HG03280 (cell line): ENCODE measurements around the gene STON1.
"Not testable (repeated sequence)": the region's sequence is repeated elsewhere in the genome, so short reads cannot be mapped to it uniquely, and the experiment has no call there.

ENCODE experiments used
- ATAC-seq: cut with Tn5 transposase; IDR thresholded peaks from one replicate; pipeline ENCODE4 v1.9.1; 2021; ENCODE audit warnings: mild to moderate bottlenecking, moderate library complexity; ENCODE audit not compliant: unreplicated experiment

The STON1 gene

GRCh38 chr2:48572816-48573215 lies 42.9 kb downstream of the STON1 start:
- no peak for ATAC-seq

- no peak for ATAC-seq
These were observed 44.7 kb downstream of the STON1 start for GRCh38 chr2:48574353-48575287.

GRCh38 chr2:48578313-48578712 lies 48.4 kb downstream of the STON1 start:
- no peak for ATAC-seq

- ATAC-seq: no peak
These were observed 54.0 kb downstream of the STON1 start for GRCh38 chr2:48583961-48584360.

- no peak for ATAC-seq
These were observed 54.6 kb downstream of the STON1 start for GRCh38 chr2:48584551-48584950.

DNA sequence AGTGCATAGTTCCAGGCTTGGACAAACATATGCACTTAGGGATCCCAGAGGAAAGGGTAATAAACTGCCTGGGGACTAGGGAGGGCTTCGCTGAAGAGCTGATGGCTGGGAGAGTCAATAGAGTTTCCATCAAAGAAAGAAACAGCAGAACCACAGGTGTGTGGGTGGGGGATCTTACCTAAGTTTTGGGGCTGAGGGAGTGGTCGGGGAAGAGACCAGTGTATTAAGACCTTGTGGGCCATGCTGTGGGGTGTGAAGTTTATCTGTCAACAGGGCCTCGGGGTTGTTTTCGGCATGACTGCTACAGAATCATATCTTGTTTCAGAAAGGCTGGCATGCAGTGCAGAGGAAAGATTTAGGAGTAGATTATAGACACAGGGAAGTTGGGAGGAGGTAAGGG lies 56.5 kb downstream of the STON1 start:
- ATAC-seq: no peak

GRCh38 chr2:48587560-48587959 lies 57.6 kb downstream of the STON1 start:
- ATAC-seq: no peak

- ATAC-seq: no peak
These were observed 58.0 kb downstream of the STON1 start for GRCh38 chr2:48587961-48588360.

GRCh38 chr2:48588745-48589144 lies 58.8 kb downstream of the STON1 start:
- no peak for ATAC-seq

DNA sequence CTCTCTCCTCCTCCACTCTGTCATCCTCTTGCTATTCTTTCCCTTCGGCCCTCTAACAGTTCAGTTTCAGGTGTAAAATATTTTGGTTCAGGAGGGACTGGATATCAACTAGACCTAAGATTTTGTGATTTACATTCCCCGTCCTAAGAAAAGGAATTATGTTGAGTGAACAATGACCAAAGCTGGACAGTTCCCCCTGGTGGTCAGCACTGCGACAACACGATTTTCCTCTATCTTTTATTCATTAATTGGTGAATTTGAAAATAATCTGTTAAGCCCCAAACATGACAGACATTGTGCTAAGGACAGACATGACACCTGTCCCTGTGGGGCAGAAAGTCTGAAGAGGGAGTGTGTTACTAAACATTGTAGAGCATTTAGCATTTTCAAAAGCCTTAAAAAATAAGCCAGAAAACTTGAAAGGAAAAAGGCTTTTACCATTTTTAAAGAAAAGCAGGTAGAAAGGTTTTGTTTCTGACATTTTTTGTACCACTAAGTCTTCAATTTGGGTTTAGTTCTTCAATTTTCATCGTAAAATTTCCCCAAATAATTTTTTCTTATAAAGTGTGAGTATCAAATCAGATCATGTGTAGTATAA lies 59.3 kb downstream of the STON1 start:
- ATAC-seq: no peak

DNA sequence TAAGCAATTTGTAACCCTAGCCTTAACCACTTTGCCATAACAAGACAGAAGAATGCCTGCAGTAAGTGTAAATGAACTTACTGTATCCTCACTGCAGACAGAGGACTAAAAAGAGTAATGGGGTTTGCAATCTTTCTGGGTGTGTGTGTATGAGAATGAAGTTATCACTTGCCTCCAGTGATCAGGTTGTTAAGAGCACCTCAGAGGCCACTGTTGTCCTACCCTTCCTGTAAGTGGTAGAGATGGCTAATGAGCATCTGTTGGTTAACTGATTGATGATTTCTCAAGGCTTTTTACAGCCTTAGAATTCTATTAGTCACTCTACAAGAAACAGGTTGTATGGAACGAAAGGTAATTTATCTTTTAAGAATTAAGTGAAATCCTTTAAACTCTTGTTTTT lies 60.1 kb downstream of the STON1 start:
- no peak for ATAC-seq

DNA sequence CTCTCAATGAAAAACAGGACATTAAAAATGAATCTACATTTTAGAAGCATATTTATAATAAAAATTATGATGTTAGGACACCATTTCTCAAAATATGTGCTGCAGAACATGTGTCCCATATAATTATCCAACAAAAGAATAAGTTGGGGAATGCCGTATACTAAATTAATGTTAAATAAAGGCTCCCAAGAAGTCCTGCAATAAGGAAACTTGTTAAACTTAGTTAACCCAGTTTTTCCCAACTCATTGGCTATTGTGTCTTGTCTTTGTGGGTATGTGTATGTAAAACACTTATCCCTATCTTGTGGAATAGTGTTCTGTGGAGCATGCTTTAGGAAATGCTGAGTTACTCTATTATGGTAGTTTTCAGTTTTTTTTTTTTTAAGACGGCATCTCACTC lies 62.1 kb downstream of the STON1 start:
- ATAC-seq: no peak

- ATAC-seq: not testable (repeated sequence)
These were observed 66.8 kb downstream of the STON1 start for GRCh38 chr2:48596751-48597150.

GRCh38 chr2:48597492-48597891 lies 67.5 kb downstream of the STON1 start:
- ATAC-seq: no peak

DNA sequence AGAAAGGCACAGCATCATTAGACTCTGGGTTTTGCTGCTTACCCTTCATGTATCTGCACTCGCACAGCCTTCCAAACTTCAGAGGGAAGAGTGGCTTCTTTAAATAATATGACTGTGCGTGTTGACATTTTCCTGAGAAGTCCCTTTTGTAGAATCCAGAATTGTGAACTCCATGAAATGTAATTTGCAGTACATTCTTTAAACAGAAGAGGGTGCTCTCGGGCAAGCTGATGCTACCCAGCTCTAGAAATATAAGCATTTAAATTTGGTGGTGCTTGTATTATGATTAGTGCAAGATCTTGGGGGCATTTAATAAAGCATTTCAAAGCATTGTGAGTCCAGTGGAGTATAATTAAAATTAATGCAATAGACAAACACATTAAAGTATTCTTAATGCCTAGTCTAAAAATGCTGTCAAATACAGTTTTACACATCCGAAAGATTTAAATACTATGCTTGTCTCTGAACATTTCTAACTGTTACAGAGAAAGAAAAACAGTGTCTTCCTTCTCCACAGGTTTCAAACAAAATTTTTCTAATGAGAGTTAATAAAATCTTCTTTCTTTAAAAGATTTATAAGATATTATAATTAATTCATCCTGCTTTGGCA lies 70.4 kb downstream of the STON1 start:
- ATAC-seq: no peak

- no peak for ATAC-seq
These were observed 71.0 kb downstream of the STON1 start for GRCh38 chr2:48600917-48601316.

DNA sequence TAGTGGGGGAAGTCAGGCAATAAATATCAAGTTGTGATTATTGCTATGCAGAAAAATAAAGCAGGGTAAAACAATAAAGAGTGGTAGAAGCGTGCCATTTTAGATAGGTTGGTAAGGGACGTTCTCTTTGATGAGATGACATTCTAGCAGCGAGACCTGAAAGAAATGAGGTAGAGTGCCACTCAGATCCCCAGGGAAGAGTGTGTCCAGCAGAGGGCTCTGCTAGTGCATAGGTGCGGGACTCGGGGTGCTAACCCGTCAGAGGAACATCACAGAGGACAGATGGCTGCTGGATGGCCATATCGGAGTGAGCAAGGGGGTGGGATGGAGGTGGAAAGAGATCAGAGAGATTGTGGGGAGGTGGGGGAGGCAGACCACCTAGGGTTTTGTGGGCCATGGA lies 71.4 kb downstream of the STON1 start:
- no peak for ATAC-seq

GRCh38 chr2:48605482-48606175 lies 75.7 kb downstream of the STON1 start:
- no peak for ATAC-seq

DNA sequence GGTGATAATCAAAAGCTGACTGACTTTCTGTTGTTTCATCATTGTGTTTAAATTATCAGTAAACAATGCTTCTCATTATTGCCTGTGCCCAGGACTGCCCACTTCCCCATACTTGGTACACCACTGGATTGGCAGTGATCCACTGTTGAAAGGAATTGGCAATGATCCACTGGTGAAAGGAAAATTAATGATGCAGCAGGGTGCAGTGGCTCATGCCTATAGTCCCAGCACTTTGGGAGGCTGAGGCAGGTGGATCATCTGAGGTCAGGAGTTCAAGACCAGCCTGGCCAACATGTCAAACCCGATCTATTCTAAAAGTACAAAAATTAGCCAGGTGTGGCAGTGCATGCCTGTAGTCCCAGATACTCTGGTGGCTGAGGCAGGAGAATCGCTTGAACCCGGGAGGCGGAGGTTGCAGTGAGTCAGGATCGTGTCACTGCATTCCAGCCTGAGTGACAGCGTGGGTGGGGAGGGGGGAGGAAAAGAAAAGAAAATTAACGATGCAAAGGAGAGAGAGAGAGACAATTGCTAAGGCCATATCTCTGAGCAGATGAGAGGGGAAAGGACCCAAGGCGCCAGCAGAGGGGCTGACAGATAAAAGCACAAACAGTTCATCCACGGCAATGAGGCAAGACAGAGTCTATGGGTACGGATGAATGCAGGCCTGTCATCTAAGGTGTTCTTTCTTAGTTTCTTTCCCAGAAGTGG lies 77.5 kb downstream of the STON1 start:
- ATAC-seq: no peak

DNA sequence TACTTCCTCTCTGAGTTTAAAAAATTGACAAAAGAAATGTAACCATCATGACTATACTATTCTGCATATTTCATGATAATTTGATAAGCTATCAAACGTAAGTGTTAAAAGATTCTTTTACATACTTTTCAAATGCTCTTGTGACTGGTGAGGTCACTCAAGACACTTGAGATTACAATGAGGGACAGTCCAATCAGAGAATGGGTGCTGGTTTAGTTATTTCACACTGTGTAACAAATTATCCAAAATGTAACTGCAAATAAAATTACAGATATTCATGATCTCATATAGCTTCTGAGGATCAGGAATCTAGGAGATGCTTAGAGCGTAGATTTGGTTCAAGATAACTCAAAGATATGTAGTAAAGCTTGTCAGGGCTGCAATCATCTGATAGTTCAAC lies 83.3 kb downstream of the STON1 start:
- no peak for ATAC-seq

DNA sequence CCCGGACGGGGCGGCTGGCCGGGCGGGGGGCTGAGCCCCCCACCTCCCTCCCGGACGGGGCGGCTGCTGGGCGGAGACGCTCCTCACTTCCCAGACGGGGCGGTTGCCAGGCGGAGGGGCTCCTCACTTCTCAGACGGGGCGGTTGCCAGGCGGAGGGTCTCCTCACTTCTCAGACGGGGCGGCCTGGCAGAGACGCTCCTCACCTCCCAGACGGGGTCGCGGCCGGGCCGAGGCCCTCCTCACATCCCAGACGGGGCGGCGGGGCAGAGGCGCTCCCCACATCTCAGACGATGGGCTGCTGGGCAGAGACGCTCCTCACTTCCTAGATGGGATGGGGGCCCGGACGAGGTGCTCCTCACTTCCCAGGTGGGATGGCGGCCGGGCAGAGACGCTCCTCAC lies 84.6 kb downstream of the STON1 start:
- ATAC-seq: not testable (repeated sequence)
